WTC11 (cell line): ENCODE results near the gene FAM193B. TPM values are rescaled to one million over a fixed set of nuclear protein-coding genes. Genes with fewer than 3 reads are reported as not detected.
A peak's percentile ranks its signal among the peaks of the same experiment; 100 is the strongest.

Source experiments
- ATAC-seq: fragments of 200-7000 bp; cut with Tn5 transposase; 2 replicates; pipeline ENCODE4 v1.10.0; 2021; ENCODE audit warnings: mild to moderate bottlenecking, moderate library complexity
- CTCF ChIA-PET: fragments of 300-600 bp; sonication (Branson Sonifier 250); formaldehyde crosslinking; loops from one replicate; lab custom pipeline; 2021; ENCODE audit warnings: antibody characterized with exemption; lab: Charles Lee
- POLR2A ChIA-PET: fragments of 350-600 bp; sonication (Branson Sonifier 250); formaldehyde crosslinking; loops from one replicate; lab custom pipeline; 2021; ENCODE audit warnings: antibody characterized with exemption; lab: Charles Lee
- DNase-seq: peaks from one replicate; pipeline ENCODE4 v3.0.0; 2021; ENCODE audit warnings: low spot score
- H3K27ac Mint-ChIP-seq: 2 replicates; pipeline ENCODE4 v1.8.0; 2021; ENCODE audit warnings: mixed read lengths
- H3K27me3 Mint-ChIP-seq: 2 replicates; pipeline ENCODE4 v1.8.0; 2021; ENCODE audit warnings: low read depth, mild to moderate bottlenecking, moderate library complexity, mixed read lengths
- H3K36me3 Mint-ChIP-seq: 2 replicates; pipeline ENCODE4 v1.8.0; 2021; ENCODE audit warnings: mixed read lengths
- H3K4me1 Mint-ChIP-seq: 2 replicates; pipeline ENCODE4 v1.8.0; 2022; ENCODE audit warnings: mixed read lengths
- H3K4me3 Mint-ChIP-seq: 2 replicates; pipeline ENCODE4 v1.8.0; 2021; ENCODE audit warnings: mild to moderate bottlenecking, moderate library complexity, mixed read lengths
- H3K9me3 Mint-ChIP-seq: 2 replicates; pipeline ENCODE4 v1.8.0; 2021; ENCODE audit warnings: mixed read lengths
- ATF2 ChIP-seq: sonication (generic); formaldehyde crosslinking; IDR thresholded peaks from 2 replicates; pipeline ENCODE4 v1.8.1; 2022; ENCODE audit warnings: low read depth, missing genetic modification reagents, borderline replicate concordance
- E2F4 ChIP-seq: sonication (generic); formaldehyde crosslinking; IDR thresholded peaks from 2 replicates; pipeline ENCODE4 v1.8.1; 2022; ENCODE audit warnings: low read depth, mild to moderate bottlenecking, moderate library complexity, missing genetic modification reagents, borderline replicate concordance
- FOXP1 ChIP-seq: sonication (generic); formaldehyde crosslinking; IDR thresholded peaks from 2 replicates; pipeline ENCODE4 v1.8.0; 2022; ENCODE audit warnings: missing genetic modification reagents, mild to moderate bottlenecking, moderate library complexity, borderline replicate concordance
- FOXP4 ChIP-seq: sonication (generic); formaldehyde crosslinking; IDR thresholded peaks from 2 replicates; pipeline ENCODE4 v1.8.0; 2022; ENCODE audit warnings: mild to moderate bottlenecking, missing genetic modification reagents
- GRHL2 ChIP-seq: fragments of 250-450 bp; sonication (Bioruptor Pico); IDR thresholded peaks from 2 replicates; pipeline ENCODE4 v1.8.0; 2022; ENCODE audit warnings: mild to moderate bottlenecking, moderate library complexity; ENCODE audit not compliant: insufficient replicate concordance, severe bottlenecking
- KAT7 ChIP-seq: sonication (generic); formaldehyde crosslinking; IDR thresholded peaks from 2 replicates; pipeline ENCODE4 v1.8.1; 2023; ENCODE audit warnings: missing genetic modification reagents, mild to moderate bottlenecking, borderline replicate concordance
- MYBL2 ChIP-seq: sonication (generic); formaldehyde crosslinking; IDR thresholded peaks from 2 replicates; pipeline ENCODE4 v1.8.1; 2023; ENCODE audit warnings: mild to moderate bottlenecking, moderate library complexity, missing genetic modification reagents
- NFATC4 ChIP-seq: fragments of 250-450 bp; sonication (Bioruptor Pico); IDR thresholded peaks from 2 replicates; pipeline ENCODE4 v1.9.0; 2021; ENCODE audit warnings: mild to moderate bottlenecking
- NR2C2 ChIP-seq: sonication (generic); formaldehyde crosslinking; IDR thresholded peaks from 2 replicates; pipeline ENCODE4 v1.8.0; 2022; ENCODE audit warnings: mild to moderate bottlenecking, missing genetic modification reagents
- NR3C1 ChIP-seq: sonication (generic); formaldehyde crosslinking; conservative IDR thresholded peaks from 2 replicates; pipeline ENCODE4 v1.8.1; 2023; ENCODE audit warnings: low read depth, mild to moderate bottlenecking, missing genetic modification reagents
- OVOL2 ChIP-seq: fragments of 250-450 bp; sonication (Bioruptor Pico); IDR thresholded peaks from 2 replicates; pipeline ENCODE4 v1.9.0; 2021; ENCODE audit warnings: mild to moderate bottlenecking, borderline replicate concordance
- SP1 ChIP-seq: sonication (generic); formaldehyde crosslinking; conservative IDR thresholded peaks from 2 replicates; pipeline ENCODE4 v1.8.1; 2022; ENCODE audit warnings: missing genetic modification reagents
- STAT6 ChIP-seq: sonication (generic); formaldehyde crosslinking; conservative IDR thresholded peaks from 2 replicates; pipeline ENCODE4 v1.8.1; 2023; ENCODE audit warnings: mild to moderate bottlenecking, low read depth, missing genetic modification reagents, moderate library complexity
- TEAD4 ChIP-seq: sonication (generic); formaldehyde crosslinking; IDR thresholded peaks from 2 replicates; pipeline ENCODE4 v1.8.0; 2022; ENCODE audit warnings: mild to moderate bottlenecking, missing genetic modification reagents
- ZMAT4 ChIP-seq: fragments of 250-450 bp; sonication (Bioruptor Pico); IDR thresholded peaks from 2 replicates; pipeline ENCODE4 v1.9.0; 2021; ENCODE audit warnings: mild to moderate bottlenecking
- ZNF219 ChIP-seq: sonication (generic); formaldehyde crosslinking; IDR thresholded peaks from 2 replicates; pipeline ENCODE4 v1.8.0; 2023; ENCODE audit warnings: missing genetic modification reagents, mild to moderate bottlenecking, borderline replicate concordance
- ZNF263 ChIP-seq: sonication (generic); formaldehyde crosslinking; IDR thresholded peaks from 2 replicates; pipeline ENCODE4 v1.8.1; 2022; ENCODE audit warnings: low read depth, mild to moderate bottlenecking, moderate library complexity, missing genetic modification reagents
- ZNF396 ChIP-seq: fragments of 250-450 bp; sonication (Bioruptor Pico); IDR thresholded peaks from 2 replicates; pipeline ENCODE4 v1.8.0; 2021; ENCODE audit warnings: mild to moderate bottlenecking, moderate library complexity, borderline replicate concordance
- ZNF416 ChIP-seq: fragments of 250-450 bp; sonication (Bioruptor Pico); IDR thresholded peaks from 2 replicates; pipeline ENCODE4 v1.9.0; 2021; ENCODE audit warnings: mild to moderate bottlenecking, inconsistent platforms
- total RNA-seq: library from RNA; stranded (reverse); gene quantifications from 3 replicates; pipeline ENCODE4 v1.2.3, GENCODE V29; 2021
- TF ChIP-seq, protein P1 (sequence below): sonication (generic); formaldehyde crosslinking; IDR thresholded peaks from 2 replicates; pipeline ENCODE4 v1.8.1; 2022; ENCODE audit warnings: mild to moderate bottlenecking, moderate library complexity, missing genetic modification reagents
- TF ChIP-seq, protein P2 (sequence below): sonication (generic); formaldehyde crosslinking; IDR thresholded peaks from 2 replicates; pipeline ENCODE4 v1.8.1; 2022; ENCODE audit warnings: mild to moderate bottlenecking, missing genetic modification reagents, moderate library complexity, borderline replicate concordance

The FAM193B gene
- total RNA-seq, 1 experiment from 2014 or later = 101 TPM

GRCh38 chr5:177596775-177597238 is 42.4 kb upstream of the FAM193B start (continued):
- TF ChIP-seq ATF2 = no peak

DNA sequence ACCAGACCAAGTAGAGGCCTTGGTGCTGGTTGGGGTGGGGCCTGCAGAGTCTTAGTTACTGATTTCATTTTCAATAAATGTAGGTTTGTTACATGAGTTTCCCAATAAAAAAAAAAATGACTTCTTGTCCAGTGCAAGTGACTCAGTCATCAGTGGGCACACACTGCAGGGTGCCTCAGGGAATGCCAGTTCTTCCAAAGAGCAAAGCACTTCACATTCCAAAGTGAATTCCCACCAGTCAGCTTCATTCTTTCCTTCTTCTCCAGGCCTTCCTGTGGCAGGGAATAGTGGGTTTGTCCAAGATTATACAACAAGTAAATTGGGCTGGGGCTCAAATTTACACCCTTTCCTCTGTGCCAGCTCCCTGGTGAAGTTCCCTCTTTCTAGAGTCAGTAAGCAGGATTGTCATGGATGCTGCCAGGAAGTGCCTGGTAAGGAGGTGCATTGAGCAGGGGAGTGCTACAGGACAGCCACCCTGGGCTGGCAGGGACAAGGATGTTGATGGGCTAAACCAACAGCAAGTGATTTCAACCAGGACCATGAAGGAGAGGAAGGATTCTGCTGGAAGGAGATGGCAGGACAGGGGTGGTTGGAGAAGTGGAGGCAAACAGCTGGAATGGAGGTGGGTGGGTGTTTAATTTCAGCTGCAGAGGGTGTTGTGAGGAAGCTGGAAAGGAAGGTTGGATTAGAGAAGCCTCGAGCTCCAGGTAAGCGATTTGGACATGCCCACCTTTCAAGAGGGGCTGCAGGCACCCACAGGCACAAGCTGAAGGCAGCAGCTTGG is 41.8 kb upstream of the FAM193B start:
- H3K4me3 Mint-ChIP-seq = no peak overlapping the region
- peaks cover 18% of the 10 kb centered on the region for H3K27me3 Mint-ChIP-seq
- no peak for TF ChIP-seq ZMAT4 (CRISPR knock-in tag)
- TF ChIP-seq ZNF396 (CRISPR knock-in tag) = no peak
- TF ChIP-seq, protein P1, sequence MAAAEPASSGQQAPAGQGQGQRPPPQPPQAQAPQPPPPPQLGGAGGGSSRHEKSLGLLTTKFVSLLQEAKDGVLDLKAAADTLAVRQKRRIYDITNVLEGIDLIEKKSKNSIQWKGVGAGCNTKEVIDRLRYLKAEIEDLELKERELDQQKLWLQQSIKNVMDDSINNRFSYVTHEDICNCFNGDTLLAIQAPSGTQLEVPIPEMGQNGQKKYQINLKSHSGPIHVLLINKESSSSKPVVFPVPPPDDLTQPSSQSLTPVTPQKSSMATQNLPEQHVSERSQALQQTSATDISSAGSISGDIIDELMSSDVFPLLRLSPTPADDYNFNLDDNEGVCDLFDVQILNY (CRISPR knock-in tag) = no peak
- TF ChIP-seq ZNF416 (CRISPR knock-in tag) = no peak
- no peak for TF ChIP-seq SP1
- no peak for TF ChIP-seq OVOL2 (CRISPR knock-in tag)
- TF ChIP-seq E2F4 (CRISPR knock-in tag) = no peak
- no peak for TF ChIP-seq NFATC4
- no peak for TF ChIP-seq FOXP1
- TF ChIP-seq TEAD4 (CRISPR knock-in tag) = no peak
- no peak for TF ChIP-seq STAT6 (CRISPR knock-in tag)
- TF ChIP-seq ZNF263 (CRISPR knock-in tag) = no peak
- no peak for TF ChIP-seq NR3C1 (CRISPR knock-in tag)
- no peak for TF ChIP-seq NR2C2 (CRISPR knock-in tag)
- TF ChIP-seq, all 79 proteins: peak for 0
- peaks cover 31% of the 10 kb centered on the region for H3K36me3 Mint-ChIP-seq
- no peak overlapping the region for H3K27ac Mint-ChIP-seq
- ChIA-PET POLR2A (no interaction called here), CTCF (no interaction called here)
- no peak for ATAC-seq
- no peak for DNase-seq
- H3K4me1 Mint-ChIP-seq = peaks cover 17% of the 10 kb centered on the region
- H3K9me3 Mint-ChIP-seq = no peaks in the 10 kb centered on the region

DNA sequence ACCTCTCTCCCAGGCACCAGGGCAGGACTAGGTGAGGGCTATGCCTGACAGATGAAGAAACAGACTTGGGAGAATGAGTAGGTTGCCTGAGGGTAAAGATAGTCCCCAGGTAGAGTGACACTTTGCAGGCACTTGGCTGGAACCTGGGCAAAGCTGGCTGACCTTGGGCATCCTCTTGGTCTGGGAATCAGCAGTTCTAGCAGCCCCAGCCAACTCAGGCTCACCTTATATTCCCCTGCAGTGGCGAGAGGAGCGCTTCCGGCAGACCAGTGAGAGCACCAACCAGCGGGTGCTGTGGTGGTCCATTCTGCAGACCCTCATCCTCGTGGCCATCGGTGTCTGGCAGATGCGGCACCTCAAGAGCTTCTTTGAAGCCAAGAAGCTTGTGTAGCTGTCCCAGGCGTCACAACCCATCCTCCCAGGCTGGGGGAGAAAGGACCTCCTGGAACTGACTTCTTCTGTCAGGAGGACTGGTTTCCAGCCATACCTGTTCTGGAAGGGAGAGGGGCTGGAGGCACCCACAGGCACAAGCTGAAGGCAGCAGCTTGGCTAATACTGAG is 40.7 kb upstream of the FAM193B start:
- peaks cover 9% of the 10 kb centered on the region for H3K4me1 Mint-ChIP-seq
- ATAC-seq (no peak), DNase-seq (peak; percentile 3)
- TF ChIP-seq NR2C2 (CRISPR knock-in tag) (no peak), MYBL2 (CRISPR knock-in tag) (no peak), ZNF219 (CRISPR knock-in tag) (no peak), KAT7 (CRISPR knock-in tag) (no peak), NFATC4 (no peak), GRHL2 (CRISPR knock-in tag) (no peak), FOXP4 (no peak)
- TF ChIP-seq, protein P2, sequence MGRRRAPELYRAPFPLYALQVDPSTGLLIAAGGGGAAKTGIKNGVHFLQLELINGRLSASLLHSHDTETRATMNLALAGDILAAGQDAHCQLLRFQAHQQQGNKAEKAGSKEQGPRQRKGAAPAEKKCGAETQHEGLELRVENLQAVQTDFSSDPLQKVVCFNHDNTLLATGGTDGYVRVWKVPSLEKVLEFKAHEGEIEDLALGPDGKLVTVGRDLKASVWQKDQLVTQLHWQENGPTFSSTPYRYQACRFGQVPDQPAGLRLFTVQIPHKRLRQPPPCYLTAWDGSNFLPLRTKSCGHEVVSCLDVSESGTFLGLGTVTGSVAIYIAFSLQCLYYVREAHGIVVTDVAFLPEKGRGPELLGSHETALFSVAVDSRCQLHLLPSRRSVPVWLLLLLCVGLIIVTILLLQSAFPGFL (CRISPR knock-in tag) = no peak
- ChIA-PET CTCF (no interaction called here), POLR2A (interaction anchor here (0.6 kb wide), 1 partner anchor 89 kb away, joined by 4 read pairs; no protein-coding TSS in a partner anchor)
- no peak overlapping the region for H3K4me3 Mint-ChIP-seq
- H3K36me3 Mint-ChIP-seq = peaks cover 31% of the 10 kb centered on the region
- no peak overlapping the region for H3K27ac Mint-ChIP-seq
- peaks cover 20% of the 10 kb centered on the region for H3K27me3 Mint-ChIP-seq
- no peaks in the 10 kb centered on the region for H3K9me3 Mint-ChIP-seq
